SK-N-SH (cell line): ENCODE measurements around the gene KIF3C. TPM values are rescaled to one million over a fixed set of nuclear protein-coding genes. Genes with fewer than 3 reads are reported as not detected.
A peak's percentile ranks its signal among the peaks of the same experiment; 100 is the strongest.

ENCODE experiments used
- CTCF ChIA-PET: fragments of 300-600, 350-600 bp; formaldehyde crosslinking; extraction: SDS; loops from one replicate; lab custom pipeline; 2021; lab: Yijun Ruan, JAX
- POLR2A ChIA-PET: fragments of 350-600 bp; sonication (Branson Sonifier 250); formaldehyde crosslinking; extraction: SDS; loops from one replicate; lab custom pipeline; 2020; ENCODE audit warnings: antibody characterized with exemption, inconsistent platforms; lab: Yijun Ruan, JAX
- DNase-seq: peaks from one replicate; pipeline ENCODE4 v3.0.0; 2012
- H2AFZ ChIP-seq: fragments of 200-600 bp; sonication (generic); 2 replicates; pipeline ENCODE4 v1.8.1; 2016; ENCODE audit warnings: antibody characterized with exemption, mild to moderate bottlenecking, low read depth
- H3F3A ChIP-seq: fragments of 200-600 bp; sonication (generic); replicated peaks from 2 replicates; pipeline ENCODE3; 2016; ENCODE audit warnings: antibody characterized with exemption, mild to moderate bottlenecking; ENCODE audit not compliant: insufficient read depth
- H3K27ac ChIP-seq, 2 experiments: fragments of 200-500 bp in 1 of 2; fragments of 200-600 bp in 1 of 2; sonication (Bioruptor generic) in 1 of 2; sonication (generic), shearing (Covaris generic) in 1 of 2; 2 replicates each; pipeline versions ENCODE4 v1.5.1 to v1.6.1; 2014 to 2016; ENCODE audit warnings: low read depth in 2 of 2, inconsistent platforms in 1 of 2, low read length in 1 of 2, mild to moderate bottlenecking in 1 of 2, mixed read lengths in 1 of 2
- H3K27me3 ChIP-seq: fragments of 200-600 bp; sonication (generic), shearing (Covaris generic); 2 replicates; pipeline ENCODE4 v1.6.1; 2016; ENCODE audit warnings: mixed run types; ENCODE audit not compliant: insufficient read depth
- H3K36me3 ChIP-seq, 2 experiments: fragments of 200-500 bp in 1 of 2; fragments of 200-600 bp in 1 of 2; sonication (Bioruptor generic) in 1 of 2; sonication (generic) in 1 of 2; replicated peaks in 1 of 2; 2 replicates each; pipeline versions ENCODE3 to v1.5.1; 2014 to 2016; ENCODE audit warnings: low read length in 1 of 2, mild to moderate bottlenecking in 1 of 2; ENCODE audit not compliant: insufficient read depth in 2 of 2, control insufficient read depth in 1 of 2
- H3K4me1 ChIP-seq, 2 experiments: fragments of 200-500 bp in 1 of 2; fragments of 200-600 bp in 1 of 2; sonication (Bioruptor generic) in 1 of 2; sonication (generic), shearing (Covaris generic) in 1 of 2; 2 replicates each; pipeline versions ENCODE4 v1.5.1 to v1.6.1; 2014 to 2016; ENCODE audit warnings: low read depth in 1 of 2, low read length in 1 of 2, mixed run types in 1 of 2; ENCODE audit not compliant: insufficient read depth in 2 of 2, control insufficient read depth in 1 of 2
- H3K4me2 ChIP-seq: fragments of 200-600 bp; sonication (generic), shearing (Covaris generic); 2 replicates; pipeline ENCODE4 v1.6.1; 2017; ENCODE audit warnings: mixed run types
- H3K4me3 ChIP-seq, 2 experiments: fragments of 200-500 bp in 1 of 2; fragments of 200-600 bp in 1 of 2; sonication (Bioruptor generic) in 1 of 2; sonication (generic), shearing (Covaris generic) in 1 of 2; 2 replicates each; pipeline versions ENCODE4 v1.5.1 to v1.8.1; 2014 to 2016; ENCODE audit warnings: low read depth in 2 of 2, inconsistent platforms in 1 of 2, low read length in 1 of 2, mild to moderate bottlenecking in 1 of 2, mixed read lengths in 1 of 2, moderate library complexity in 1 of 2
- H3K79me2 ChIP-seq: fragments of 200-600 bp; sonication (generic); 2 replicates; pipeline ENCODE4 v1.8.1; 2017; ENCODE audit warnings: mild to moderate bottlenecking; ENCODE audit not compliant: insufficient read depth
- H3K9ac ChIP-seq: fragments of 200-600 bp; sonication (generic); 2 replicates; pipeline ENCODE4 v1.6.1; 2017; ENCODE audit warnings: mixed run types
- H3K9me2 ChIP-seq: fragments of 200-600 bp; sonication (generic); 2 replicates; pipeline ENCODE4 v1.6.1; 2017; ENCODE audit warnings: mixed run types
- H3K9me3 ChIP-seq: fragments of 200-600 bp; sonication (generic); 2 replicates; pipeline ENCODE4 v1.6.1; 2017; ENCODE audit warnings: mixed run types, mild to moderate bottlenecking, moderate library complexity
- H4K20me1 ChIP-seq: fragments of 200-600 bp; sonication (generic); 2 replicates; pipeline ENCODE4 v1.6.1; 2017; ENCODE audit warnings: mild to moderate bottlenecking, mixed run types; ENCODE audit not compliant: insufficient read depth
- CHD2 ChIP-seq: fragments of 150-350 bp; IDR thresholded peaks from 2 replicates; pipeline ENCODE4 v1.6.1; 2018; ENCODE audit warnings: low read length; ENCODE audit not compliant: partially characterized antibody
- FOXJ3 ChIP-seq: sonication (generic); formaldehyde crosslinking; IDR thresholded peaks from 2 replicates; pipeline ENCODE4 v1.5.1; 2020; ENCODE audit warnings: mild to moderate bottlenecking, missing genetic modification reagents
- GABPA ChIP-seq: IDR thresholded peaks from 2 replicates; pipeline ENCODE4 v1.4.0; 2012; ENCODE audit warnings: low read depth, mild to moderate bottlenecking
- IRF3 ChIP-seq: fragments of 150-350 bp; IDR thresholded peaks from 2 replicates; pipeline ENCODE4 v1.6.1; 2016; ENCODE audit warnings: mild to moderate bottlenecking, low read depth, low read length
- JUND ChIP-seq: IDR thresholded peaks from 2 replicates; pipeline ENCODE4 v1.4.0; 2012
- MEF2A ChIP-seq: IDR thresholded peaks from 2 replicates; pipeline ENCODE4 v1.4.0; 2012; ENCODE audit warnings: low read depth, borderline replicate concordance
- MXI1 ChIP-seq: IDR thresholded peaks from 2 replicates; pipeline ENCODE4 v1.6.1; 2012; ENCODE audit warnings: mild to moderate bottlenecking, low read depth, low read length, improper control_type of control experiment
- NFIC ChIP-seq: IDR thresholded peaks from 2 replicates; pipeline ENCODE4 v1.4.0; 2012; ENCODE audit warnings: borderline replicate concordance
- NRF1 ChIP-seq: IDR thresholded peaks from 2 replicates; pipeline ENCODE4 v1.6.1; 2012; ENCODE audit warnings: low read depth, mild to moderate bottlenecking, low read length
- POLR2AphosphoS5 ChIP-seq: IDR thresholded peaks from 2 replicates; pipeline ENCODE4 v1.6.1; 2012; ENCODE audit warnings: low read depth, low read length
- RAD21 ChIP-seq: IDR thresholded peaks from 2 replicates; pipeline ENCODE4 v1.6.1; 2012; ENCODE audit warnings: mild to moderate bottlenecking, low read length
- RFX5 ChIP-seq: IDR thresholded peaks from 2 replicates; pipeline ENCODE4 v1.6.1; 2012; ENCODE audit warnings: mild to moderate bottlenecking, improper control_type of control experiment, low read length
- SIN3A ChIP-seq: IDR thresholded peaks from 2 replicates; pipeline ENCODE4 v1.6.1; 2012; ENCODE audit warnings: low read depth, mild to moderate bottlenecking, low read length, moderate library complexity, borderline replicate concordance
- TCF12 ChIP-seq: IDR thresholded peaks from 2 replicates; pipeline ENCODE4 v1.4.0; 2012
- TEAD4 ChIP-seq: IDR thresholded peaks from 2 replicates; pipeline ENCODE4 v1.4.0; 2012; ENCODE audit warnings: mild to moderate bottlenecking, borderline replicate concordance; ENCODE audit not compliant: insufficient read depth
- YY1 ChIP-seq: IDR thresholded peaks from 2 replicates; pipeline ENCODE4 v1.4.0; 2012; ENCODE audit warnings: low read depth, mild to moderate bottlenecking
- WGBS: methylation state at CpG from one replicate; pipeline ENCODE4 v1.1.6; 2017; ENCODE audit warnings: low lambda C conversion rate; 5-methylcytosine and 5-hydroxymethylcytosine counted together
- polyA plus RNA-seq, 3 experiments: library from polyadenylated mRNA; depleted of rRNA; stranded (reverse); fragments of >200 nt; gene quantifications; 2 replicates each; pipeline ENCODE4 v1.2.3, GENCODE V29; 2012
- TF ChIP-seq, protein P1 (sequence below): IDR thresholded peaks from 2 replicates; pipeline ENCODE4 v1.4.0; 2012; ENCODE audit warnings: low read depth, borderline replicate concordance
- TF ChIP-seq, protein P2 (sequence below): IDR thresholded peaks from 2 replicates; pipeline ENCODE4; 2012
- TF ChIP-seq, protein P3 (sequence below): IDR thresholded peaks from 2 replicates; pipeline ENCODE4 v1.4.0; 2012; ENCODE audit warnings: low read depth
- TF ChIP-seq, protein P4 (sequence below): fragments of 200-600 bp; sonication (generic); IDR thresholded peaks from 2 replicates; pipeline ENCODE4 v1.6.1; 2017; ENCODE audit warnings: antibody characterized with exemption, mild to moderate bottlenecking, moderate library complexity

KIF3C gene
- polyA plus RNA-seq, 1 of the 3 experiments (the other 2 are of a cell fraction): 29.5 TPM

DNA sequence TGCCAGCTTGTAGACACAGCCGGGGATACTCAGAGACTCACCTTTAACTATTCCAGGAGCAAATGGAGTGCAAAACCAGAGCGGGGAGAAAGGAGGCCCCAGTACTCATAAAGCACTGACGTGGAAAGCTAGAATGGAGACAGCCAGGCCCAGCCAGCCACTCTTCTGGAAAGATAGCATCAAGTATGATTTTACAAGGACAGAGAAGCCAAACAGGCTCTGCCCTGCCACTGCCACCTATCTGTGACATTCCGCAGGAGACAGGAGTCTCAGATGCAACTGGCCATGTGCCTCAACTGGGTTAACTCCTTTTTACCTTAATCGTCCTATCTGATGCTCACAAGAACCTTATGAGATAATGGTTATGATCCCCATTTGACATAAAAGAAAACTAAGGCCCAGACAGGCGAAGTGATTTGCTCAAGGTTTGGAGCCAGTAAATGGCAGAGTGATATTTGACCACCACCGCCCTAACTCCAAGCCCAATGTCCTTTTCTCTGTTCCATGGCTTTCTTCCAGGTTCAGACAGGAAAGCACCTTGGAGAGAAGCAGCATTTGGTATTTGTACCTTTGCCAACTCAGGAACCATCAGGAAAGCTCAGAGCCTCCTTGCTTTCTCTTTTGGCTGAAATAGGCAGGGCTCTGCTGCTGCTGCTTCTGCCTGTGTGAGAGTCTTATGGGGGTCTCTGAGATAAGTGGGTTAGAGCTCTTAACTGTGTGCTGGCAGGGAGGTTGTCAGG, 15.6 kb downstream of the KIF3C start (continued):
- TF ChIP-seq GABPA: no peak
- TF ChIP-seq, all 33 proteins: peak for 8

- DNase-seq: no peak
- peaks cover 84% of the 10 kb centered on the region for H3K79me2 ChIP-seq
- H3K4me1 ChIP-seq: peaks cover 20 to 45% of the 10 kb centered on the region in 2 experiments; a peak in 3 of 4 replicates
- H4K20me1 ChIP-seq: no peaks in the 10 kb centered on the region
- H3K9ac ChIP-seq: no peak overlapping the region
- peak overlapping the region in 1 of 2 experiments; percentile 20; a peak in 2 of 4 replicates for H3K27ac ChIP-seq
- H3K36me3 ChIP-seq: peaks cover 4 to 9% of the 10 kb centered on the region in 2 experiments
- H3K4me2 ChIP-seq: peak overlapping the region; percentile 8; the same call in 1 of the 2 replicates
- H3K27me3 ChIP-seq: no peaks in the 10 kb centered on the region
- ChIA-PET CTCF (interaction anchor here (0.6 to 5.9 kb wide), 7 partner anchors 8 to 181 kb away, joined by 3 to 41 read pairs (median 3); no protein-coding TSS in a partner anchor), POLR2A (no interaction called here)
- no peak overlapping the region for H3K4me3 ChIP-seq
- 57% methylated on average over 7 of the region's 7 CpGs for WGBS
- TF ChIP-seq MEF2A: no peak
- TF ChIP-seq FOXJ3 (CRISPR knock-in tag): no peak
- TF ChIP-seq NRF1: no peak
- TF ChIP-seq TCF12: no peak
- no peak for TF ChIP-seq IRF3
- TF ChIP-seq, protein P1, sequence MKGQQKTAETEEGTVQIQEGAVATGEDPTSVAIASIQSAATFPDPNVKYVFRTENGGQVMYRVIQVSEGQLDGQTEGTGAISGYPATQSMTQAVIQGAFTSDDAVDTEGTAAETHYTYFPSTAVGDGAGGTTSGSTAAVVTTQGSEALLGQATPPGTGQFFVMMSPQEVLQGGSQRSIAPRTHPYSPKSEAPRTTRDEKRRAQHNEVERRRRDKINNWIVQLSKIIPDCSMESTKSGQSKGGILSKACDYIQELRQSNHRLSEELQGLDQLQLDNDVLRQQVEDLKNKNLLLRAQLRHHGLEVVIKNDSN: no peak
- no peak for TF ChIP-seq RFX5
- no peak for TF ChIP-seq SIN3A
- no peak for TF ChIP-seq JUND
- TF ChIP-seq, protein P2, sequence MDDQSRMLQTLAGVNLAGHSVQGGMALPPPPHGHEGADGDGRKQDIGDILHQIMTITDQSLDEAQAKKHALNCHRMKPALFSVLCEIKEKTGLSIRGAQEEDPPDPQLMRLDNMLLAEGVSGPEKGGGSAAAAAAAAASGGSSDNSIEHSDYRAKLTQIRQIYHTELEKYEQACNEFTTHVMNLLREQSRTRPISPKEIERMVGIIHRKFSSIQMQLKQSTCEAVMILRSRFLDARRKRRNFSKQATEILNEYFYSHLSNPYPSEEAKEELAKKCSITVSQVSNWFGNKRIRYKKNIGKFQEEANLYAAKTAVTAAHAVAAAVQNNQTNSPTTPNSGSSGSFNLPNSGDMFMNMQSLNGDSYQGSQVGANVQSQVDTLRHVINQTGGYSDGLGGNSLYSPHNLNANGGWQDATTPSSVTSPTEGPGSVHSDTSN: no peak
- no peak for TF ChIP-seq POLR2AphosphoS5
- TF ChIP-seq, protein P3, sequence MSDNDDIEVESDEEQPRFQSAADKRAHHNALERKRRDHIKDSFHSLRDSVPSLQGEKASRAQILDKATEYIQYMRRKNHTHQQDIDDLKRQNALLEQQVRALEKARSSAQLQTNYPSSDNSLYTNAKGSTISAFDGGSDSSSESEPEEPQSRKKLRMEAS: no peak
- TF ChIP-seq, protein P4, sequence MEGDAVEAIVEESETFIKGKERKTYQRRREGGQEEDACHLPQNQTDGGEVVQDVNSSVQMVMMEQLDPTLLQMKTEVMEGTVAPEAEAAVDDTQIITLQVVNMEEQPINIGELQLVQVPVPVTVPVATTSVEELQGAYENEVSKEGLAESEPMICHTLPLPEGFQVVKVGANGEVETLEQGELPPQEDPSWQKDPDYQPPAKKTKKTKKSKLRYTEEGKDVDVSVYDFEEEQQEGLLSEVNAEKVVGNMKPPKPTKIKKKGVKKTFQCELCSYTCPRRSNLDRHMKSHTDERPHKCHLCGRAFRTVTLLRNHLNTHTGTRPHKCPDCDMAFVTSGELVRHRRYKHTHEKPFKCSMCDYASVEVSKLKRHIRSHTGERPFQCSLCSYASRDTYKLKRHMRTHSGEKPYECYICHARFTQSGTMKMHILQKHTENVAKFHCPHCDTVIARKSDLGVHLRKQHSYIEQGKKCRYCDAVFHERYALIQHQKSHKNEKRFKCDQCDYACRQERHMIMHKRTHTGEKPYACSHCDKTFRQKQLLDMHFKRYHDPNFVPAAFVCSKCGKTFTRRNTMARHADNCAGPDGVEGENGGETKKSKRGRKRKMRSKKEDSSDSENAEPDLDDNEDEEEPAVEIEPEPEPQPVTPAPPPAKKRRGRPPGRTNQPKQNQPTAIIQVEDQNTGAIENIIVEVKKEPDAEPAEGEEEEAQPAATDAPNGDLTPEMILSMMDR: no peak
- no peak for TF ChIP-seq CHD2
- TF ChIP-seq MXI1: no peak
- no peak for TF ChIP-seq RAD21
- TF ChIP-seq NFIC: no peak
- TF ChIP-seq YY1: no peak
- TF ChIP-seq GABPA: no peak
- TF ChIP-seq TEAD4: no peak
- H3K9me3 ChIP-seq: no peaks in the 10 kb centered on the region
- peaks cover 11% of the 10 kb centered on the region for H3F3A ChIP-seq
- no peaks in the 10 kb centered on the region for H3K9me2 ChIP-seq
- H2AFZ ChIP-seq: no peak overlapping the region
Measured at GRCh38 chr2:25964891-25965290, 17.4 kb downstream of the KIF3C start.
